ENCODE results near the gene TJP1. TPM values are rescaled to one million over a fixed set of nuclear protein-coding genes. Genes with fewer than 3 reads are reported as not detected.

Gene TJP1
- total and polyA plus RNA-seq, 2 of the 8 experiments (the other 6 are each of a cell fraction or from before 2014, with no cell fraction given), result 46.3 to 138 TPM

GRCh38 chr15:29669823-29670222 is 152.4 kb downstream of the TJP1 start:
- H3K4me1 ChIP-seq (replicated peaks in 1 of 4; ENCODE audit: control insufficient read depth in 3 of 4, insufficient read depth in 4 of 4, low read length in 3 of 4), result peaks cover 0 to 6% (median 1%) of the 10 kb centered on the region in 4 experiments; a peak in 4 of 7 replicates
- POLR2A ChIA-PET (ENCODE audit: partially characterized antibody), result interaction anchor here (0.6 kb wide), 1 partner anchor 324 kb away, joined by 3 read pairs; no protein-coding TSS in a partner anchor
- no peak overlapping the region for H3K14ac ChIP-seq (ENCODE audit: insufficient read length)
- H3K9me3 ChIP-seq (ENCODE audit: insufficient read depth in 2 of 2, low read depth in 1 of 2, low read length in 1 of 2), result no peaks in the 10 kb centered on the region
- H3K18ac ChIP-seq (ENCODE audit: extremely low read depth, low read length), result no peak overlapping the region
- DNase-seq (ENCODE audit: low read depth in 1 of 2, low spot score in 2 of 2) (no peak), FAIRE-seq (no peak)
- H3K36me3 ChIP-seq (ENCODE audit: control insufficient read depth in 2 of 4, insufficient read depth in 4 of 4, low read length in 3 of 4), result no peaks in the 10 kb centered on the region
- H3K79me1 ChIP-seq (ENCODE audit: low read depth, low read length), result no peaks in the 10 kb centered on the region
- no peak overlapping the region for H3K4me3 ChIP-seq (ENCODE audit: extremely low read depth in 1 of 4, insufficient read depth in 2 of 4, low read depth in 3 of 4, low read length in 4 of 4)
- H3K23ac ChIP-seq (ENCODE audit: insufficient read length), result no peak overlapping the region
- no peak overlapping the region for H3K9ac ChIP-seq (replicated peaks in 1 of 4; ENCODE audit: extremely low read depth in 1 of 4, low read depth in 3 of 4, low read length in 3 of 4)
- TF ChIP-seq CHD2 (IDR thresholded peaks at IDR 0.05; ENCODE audit: low read length), result no peak
- TF ChIP-seq KDM1A (IDR thresholded peaks at IDR 0.05; ENCODE audit: borderline replicate concordance, low read length), result no peak
- TF ChIP-seq SIRT6 (IDR thresholded peaks at IDR 0.05; ENCODE audit: low read length), result no peak
- no peak for TF ChIP-seq POLR2AphosphoS5 (IDR thresholded peaks at IDR 0.05; ENCODE audit: low read depth, low read length)
- no peak for TF ChIP-seq MAFK (IDR thresholded peaks at IDR 0.05; ENCODE audit: low read depth, low read length)
- TF ChIP-seq EZH2 (IDR thresholded peaks at IDR 0.05; ENCODE audit: low read depth, low read length, severe bottlenecking), result no peak
- no peak for TF ChIP-seq EGR1 (IDR thresholded peaks at IDR 0.05; ENCODE audit: borderline replicate concordance, low read depth, low read length)
- no peak for TF ChIP-seq CREB1 (IDR thresholded peaks at IDR 0.05)
- H3K4ac ChIP-seq (replicated peaks; ENCODE audit: insufficient read length, low read depth, low read length), result no peak overlapping the region
- WGBS, 2 experiments (ENCODE audit: extremely low coverage in 1 of 2, insufficient coverage in 1 of 2, insufficient read length in 1 of 2, insufficient replicate concordance in 2 of 2, low coverage in 1 of 2, low lambda C conversion rate in 2 of 2, missing lambda C conversion rate in 1 of 2), result 90% methylated on average over 9 of the region's 9 CpGs; no CpG with 5 or more reads in 1 of the 2 experiments
- no peak overlapping the region for H2AFZ ChIP-seq (ENCODE audit: low read length)
- CTCF ChIA-PET (ENCODE audit: partially characterized antibody), result interaction anchor here (1.2 to 3.0 kb wide), 2 partner anchors 58 to 256 kb away, joined by 4 to 9 read pairs; no protein-coding TSS in a partner anchor
- peaks cover under 1% of the 10 kb centered on the region; the same call in 1 of the 2 replicates for H3K23me2 ChIP-seq (ENCODE audit: low read depth, low read length)
- H4K91ac ChIP-seq (replicated peaks; ENCODE audit: insufficient read length, low read length), result no peak overlapping the region
- H4K5ac ChIP-seq (ENCODE audit: insufficient read length, low read depth, low read length), result no peak overlapping the region
- H3K27ac ChIP-seq (ENCODE audit: low read depth, low read length), result no peak overlapping the region
- no peak overlapping the region for H3K4me2 ChIP-seq (ENCODE audit: insufficient read depth in 1 of 2, low read depth in 2 of 2, low read length in 2 of 2)
- H2BK120ac ChIP-seq (replicated peaks; ENCODE audit: low read depth, low read length), result no peak overlapping the region
- H2AK5ac ChIP-seq (ENCODE audit: low read depth, low read length), result no peak overlapping the region
- no peaks in the 10 kb centered on the region for H4K20me1 ChIP-seq (replicated peaks in 1 of 2; ENCODE audit: control insufficient read depth in 1 of 2, insufficient read depth in 2 of 2, low read length in 2 of 2)
- H2BK15ac ChIP-seq (ENCODE audit: low read length), result no peak overlapping the region
- H3K27me3 ChIP-seq (replicated peaks in 1 of 4; ENCODE audit: control insufficient read depth in 3 of 4, extremely low read depth in 1 of 4, insufficient read depth in 3 of 4, low read length in 3 of 4), result no peaks in the 10 kb centered on the region; a peak in 1 of 7 replicates
- H3K56ac ChIP-seq (replicated peaks; ENCODE audit: insufficient read length, low read depth, low read length), result no peak overlapping the region
- H4K8ac ChIP-seq (ENCODE audit: extremely low read depth, insufficient read depth, low read length), result no peak overlapping the region
- no peak overlapping the region for H2BK20ac ChIP-seq (ENCODE audit: low read length)
- H3K79me2 ChIP-seq (ENCODE audit: control insufficient read depth in 1 of 2, insufficient read depth in 2 of 2, low read length in 2 of 2), result no peaks in the 10 kb centered on the region
- no peak overlapping the region for H2BK5ac ChIP-seq (ENCODE audit: low read depth, low read length)
- no peak overlapping the region for H2BK12ac ChIP-seq (ENCODE audit: low read depth, low read length)
